Stomach (tissue), 4 donors: ENCODE data around the gene METTL16.

Source experiments
- CTCF ChIP-seq, 7 experiments: fragments of 450-650 bp in 4 of 7; fragments of 200-600 bp in 3 of 7; sonication (generic) in 3 of 7; IDR thresholded peaks; one replicate each; pipeline ENCODE4 v1.5.1; 2016 to 2019; ENCODE audit warnings: antibody characterized with exemption in 7 of 7, control low read depth in 2 of 7, mild to moderate bottlenecking in 1 of 7
- POLR2A ChIP-seq, 4 donors: fragments of 450-650 bp; IDR thresholded peaks; one replicate each; pipeline ENCODE4 v1.6.1; 2016; ENCODE audit warnings: antibody characterized with exemption in 4 of 4, control low read depth in 2 of 4, mild to moderate bottlenecking in 1 of 4, moderate library complexity in 1 of 4
- POLR2AphosphoS5 ChIP-seq, 3 donors: sonication (generic); formaldehyde crosslinking; IDR thresholded peaks; one replicate each; pipeline ENCODE4 v1.6.1; 2016; ENCODE audit warnings: antibody characterized with exemption in 3 of 3

- TF ChIP-seq CTCF (IDR thresholded peaks at IDR 0.05) = no peak
- TF ChIP-seq POLR2A (IDR thresholded peaks at IDR 0.05) = no peak
- TF ChIP-seq POLR2AphosphoS5 (IDR thresholded peaks at IDR 0.05) = no peak
Measured at GRCh38 chr17:2371183-2372130, 140.2 kb downstream of the METTL16 start.
